PC-3 (cell line): ENCODE results near the gene ATG4C. TPM values are rescaled to one million over a fixed set of nuclear protein-coding genes. Genes with fewer than 3 reads are reported as not detected.
A peak's percentile ranks its signal among the peaks of the same experiment; 100 is the strongest.

ENCODE experiments used
- ATAC-seq: fragments of 200-7000 bp; cut with Tn5 transposase; 2 replicates; pipeline ENCODE4 v1.9.1; 2020; ENCODE audit warnings: mild to moderate bottlenecking, moderate library complexity
- BruUV-seq: library from RNA; stranded (reverse); fragments of 400-500 nt; replicated peaks from 2 replicates; lab custom pipeline; 2021; lab: Mats Ljungman, UMichigan
- CTCF ChIA-PET: fragments of 300-600 bp; sonication (Branson Sonifier 250); formaldehyde crosslinking; loops from one replicate; lab custom pipeline; 2022; ENCODE audit warnings: antibody characterized with exemption; lab: Charles Lee
- POLR2A ChIA-PET: fragments of 300-600 bp; sonication (Branson Sonifier 250); formaldehyde crosslinking; loops from one replicate; lab custom pipeline; 2022; ENCODE audit warnings: antibody characterized with exemption; ENCODE audit not compliant: unreplicated experiment; lab: Charles Lee
- DNase-seq: peaks from one replicate; pipeline ENCODE4 v3.0.0-alpha.2; 2015
- H2AFZ ChIP-seq: fragments of 300-600 bp; sonication (generic); 2 replicates; pipeline ENCODE4 v1.6.0; 2016; ENCODE audit warnings: antibody characterized with exemption, low read length
- H3F3A ChIP-seq: fragments of 300-600 bp; sonication (generic); one replicate; pipeline ENCODE4 v1.6.0; 2017; ENCODE audit warnings: antibody characterized with exemption, low read length, control low read depth, mild to moderate bottlenecking; ENCODE audit not compliant: unreplicated experiment
- H3K27ac ChIP-seq: fragments of 300-600 bp; sonication (generic); 2 replicates; pipeline ENCODE4 v1.5.1; 2016; ENCODE audit warnings: mild to moderate bottlenecking, low read length
- H3K27me3 ChIP-seq: fragments of 300-600 bp; sonication (generic); 2 replicates; pipeline ENCODE4 v1.6.1; 2016; ENCODE audit warnings: low read length, mixed read lengths
- H3K36me3 ChIP-seq: fragments of 300-600 bp; sonication (generic); 2 replicates; pipeline ENCODE4 v1.6.1; 2016; ENCODE audit warnings: low read depth, mixed run types, low read length, mixed read lengths
- H3K4me1 ChIP-seq: fragments of 300-600 bp; sonication (generic); 2 replicates; pipeline ENCODE4 v1.5.1; 2016; ENCODE audit warnings: low read length; ENCODE audit not compliant: insufficient read depth
- H3K4me2 ChIP-seq: fragments of 300-600 bp; sonication (generic); 2 replicates; pipeline ENCODE4 v1.6.0; 2016; ENCODE audit warnings: low read length
- H3K4me3 ChIP-seq: fragments of 300-600 bp; sonication (generic); 2 replicates; pipeline ENCODE4 v1.5.1; 2016; ENCODE audit warnings: mild to moderate bottlenecking, low read length, mixed read lengths
- H3K79me2 ChIP-seq: fragments of 300-600 bp; sonication (generic); 2 replicates; pipeline ENCODE4 v1.6.1; 2017; ENCODE audit warnings: low read length, mixed read lengths
- H3K9ac ChIP-seq: fragments of 300-600 bp; sonication (generic); 2 replicates; pipeline ENCODE4 v1.6.0; 2016; ENCODE audit warnings: mild to moderate bottlenecking, low read length
- H3K9me2 ChIP-seq: fragments of 300-600 bp; sonication (generic); replicated peaks from 2 replicates; pipeline ENCODE4 v1.6.1; 2016; ENCODE audit warnings: mixed run types, low read length, mixed read lengths
- H3K9me3 ChIP-seq: fragments of 300-600 bp; sonication (generic); 2 replicates; pipeline ENCODE4 v1.6.1; 2016; ENCODE audit warnings: low read length, mixed read lengths
- H4K20me1 ChIP-seq: fragments of 300-600 bp; sonication (generic); 2 replicates; pipeline ENCODE4 v1.6.1; 2016; ENCODE audit warnings: low read length, mixed read lengths
- EZH2 ChIP-seq: fragments of 300-600 bp; sonication (generic); IDR thresholded peaks from one replicate; pipeline ENCODE4 v1.6.1; 2017; ENCODE audit warnings: antibody characterized with exemption, mild to moderate bottlenecking, low read length; ENCODE audit not compliant: unreplicated experiment
- EZH2phosphoT487 ChIP-seq: fragments of 300-600 bp; sonication (generic); IDR thresholded peaks from 2 replicates; pipeline ENCODE4 v1.6.1; 2018; ENCODE audit warnings: mild to moderate bottlenecking, antibody characterized with exemption, low read length, borderline replicate concordance
- intact Hi-C: fragments of 100-400 bp; cut with micrococcal nuclease; formaldehyde crosslinking; loops from 2 replicates; pipeline ENCODE4 v1.9.0; 2023
- total RNA-seq: library from RNA; depleted of rRNA; stranded (reverse); fragments of >200 nt; gene quantifications from 2 replicates; pipeline ENCODE4 v1.2.3, GENCODE V29; 2014
- TF ChIP-seq, protein P1 (sequence below): fragments of 300-600 bp; sonication (generic); conservative IDR thresholded peaks from 2 replicates; pipeline ENCODE4 v1.5.1; 2017; ENCODE audit warnings: antibody characterized with exemption, low read depth, mild to moderate bottlenecking, low read length

ATG4C gene
- total RNA-seq, 1 experiment from 2014 or later: 8.8 TPM

DNA sequence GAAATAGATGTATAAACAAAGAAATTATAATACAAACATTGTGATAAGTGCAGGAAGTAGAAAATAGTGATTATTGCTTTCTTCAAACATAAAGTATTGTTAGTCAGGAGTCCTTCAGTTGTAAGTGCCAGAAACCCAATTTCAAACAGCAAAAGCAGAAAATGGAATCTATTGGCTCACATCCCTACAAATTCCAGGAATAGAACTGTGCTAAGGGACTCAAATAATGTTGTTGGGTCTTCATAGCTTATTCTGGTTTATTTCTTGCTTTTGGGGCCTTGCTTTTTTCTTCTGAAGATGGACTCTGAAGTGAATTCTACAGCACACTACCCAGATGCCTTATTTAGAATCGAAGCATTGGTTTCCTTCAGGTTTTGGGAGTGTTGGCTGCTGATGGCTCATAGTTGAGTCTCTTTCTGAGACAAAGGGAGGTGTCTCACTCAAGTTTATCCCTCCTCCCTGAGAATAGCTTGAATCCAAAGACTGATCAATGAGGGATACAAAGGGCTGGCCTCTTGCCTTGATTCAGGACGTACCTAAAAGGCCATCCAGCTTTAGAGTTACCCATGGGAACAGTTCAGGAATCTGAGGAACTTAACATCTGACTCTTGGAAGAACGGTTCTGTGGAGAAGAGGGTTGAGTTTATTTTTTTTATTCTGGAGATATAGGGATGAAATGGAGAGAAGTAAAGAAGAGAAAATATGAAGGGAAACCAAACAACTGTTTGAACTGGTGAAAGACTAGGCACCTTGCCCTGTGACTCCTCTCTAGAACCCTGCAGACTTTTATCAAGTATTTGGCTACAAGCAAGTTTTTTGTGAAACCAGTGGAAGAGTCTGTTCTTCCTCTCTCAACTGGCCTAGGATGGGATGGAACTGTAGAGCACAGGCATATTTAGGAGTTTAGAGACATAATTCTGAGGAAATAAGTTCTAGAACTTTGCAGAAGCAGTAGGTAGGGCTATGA, 39.0 kb upstream of the ATG4C start:
- TF ChIP-seq EZH2phosphoT487: no peak
- H3K9me2 ChIP-seq: no peaks in the 10 kb centered on the region
- no peaks in the 10 kb centered on the region for H3K4me1 ChIP-seq
- H3F3A ChIP-seq: no peaks in the 10 kb centered on the region
- no peak overlapping the region for H2AFZ ChIP-seq
- H3K36me3 ChIP-seq: no peaks in the 10 kb centered on the region
- no peak overlapping the region for H3K4me2 ChIP-seq
- no peaks in the 10 kb centered on the region for H3K9me3 ChIP-seq
- no peaks in the 10 kb centered on the region for H4K20me1 ChIP-seq
- H3K27me3 ChIP-seq: no peaks in the 10 kb centered on the region
- no peak for ATAC-seq
- no TSS peak for BruUV-seq
- H3K9ac ChIP-seq: no peak overlapping the region
- ChIA-PET CTCF (interaction anchor here (2.4 kb wide), 1 partner anchor 214 kb away, joined by 8 read pairs; no protein-coding TSS in a partner anchor), POLR2A (no interaction called here)
- no peak for DNase-seq
- no peaks in the 10 kb centered on the region for H3K79me2 ChIP-seq
- H3K4me3 ChIP-seq: no peak overlapping the region
- no peak overlapping the region for H3K27ac ChIP-seq
- intact Hi-C loops: loop anchor here (5.0 kb wide), 1 partner anchor 308 kb away; the partner anchor contains the start of gene USP1

DNA sequence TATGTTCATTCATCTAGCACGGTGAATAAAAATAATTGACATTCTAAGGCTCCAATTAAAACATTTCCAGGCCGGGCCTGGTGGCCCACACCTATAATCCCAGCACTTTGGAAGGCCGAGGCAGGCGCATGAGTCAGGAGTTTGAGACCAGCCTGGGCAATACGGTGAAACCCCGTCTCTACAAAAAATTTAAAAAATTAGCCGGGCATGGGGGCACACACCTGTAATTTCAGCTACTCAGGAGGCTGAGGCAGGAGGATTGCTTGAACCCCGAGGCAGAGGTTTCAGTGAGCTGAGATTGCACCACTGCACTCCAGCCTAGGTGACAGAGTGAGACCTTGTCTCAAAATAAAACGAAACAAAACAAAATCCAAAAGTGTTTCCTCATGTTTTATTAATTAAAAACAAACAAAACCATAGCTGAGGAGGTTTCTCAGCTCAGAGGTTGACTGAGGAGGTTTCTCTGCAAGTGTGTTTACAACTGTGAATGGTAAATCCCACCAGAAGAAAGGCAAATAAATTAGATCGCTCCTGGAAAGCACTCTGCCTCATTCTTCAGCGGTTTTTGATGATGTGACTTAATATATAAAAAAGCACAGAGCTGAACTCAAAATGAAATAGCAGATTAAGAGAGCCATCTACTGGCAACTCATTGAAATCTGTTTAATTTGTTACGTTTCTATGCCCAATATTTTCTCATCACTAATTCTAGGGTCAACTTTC, 37.7 kb upstream of the ATG4C start:
- H2AFZ ChIP-seq: peak overlapping the region; percentile 73
- H3K79me2 ChIP-seq: no peaks in the 10 kb centered on the region
- H3K4me1 ChIP-seq: no peaks in the 10 kb centered on the region
- intact Hi-C loops: loop anchor here (1.0 to 5.0 kb wide), 5 partner anchors 57 to 571 kb away; partner anchors contain the start of genes DOCK7 and USP1
- no peaks in the 10 kb centered on the region for H4K20me1 ChIP-seq
- no TSS peak for BruUV-seq
- ChIA-PET CTCF (interaction anchor here (2.4 kb wide), 1 partner anchor 216 kb away, joined by 8 read pairs; no protein-coding TSS in a partner anchor), POLR2A (no interaction called here)
- no peaks in the 10 kb centered on the region for H3K9me3 ChIP-seq
- peak; percentile 69 for DNase-seq
- no peak for TF ChIP-seq EZH2phosphoT487
- TF ChIP-seq, protein P1, sequence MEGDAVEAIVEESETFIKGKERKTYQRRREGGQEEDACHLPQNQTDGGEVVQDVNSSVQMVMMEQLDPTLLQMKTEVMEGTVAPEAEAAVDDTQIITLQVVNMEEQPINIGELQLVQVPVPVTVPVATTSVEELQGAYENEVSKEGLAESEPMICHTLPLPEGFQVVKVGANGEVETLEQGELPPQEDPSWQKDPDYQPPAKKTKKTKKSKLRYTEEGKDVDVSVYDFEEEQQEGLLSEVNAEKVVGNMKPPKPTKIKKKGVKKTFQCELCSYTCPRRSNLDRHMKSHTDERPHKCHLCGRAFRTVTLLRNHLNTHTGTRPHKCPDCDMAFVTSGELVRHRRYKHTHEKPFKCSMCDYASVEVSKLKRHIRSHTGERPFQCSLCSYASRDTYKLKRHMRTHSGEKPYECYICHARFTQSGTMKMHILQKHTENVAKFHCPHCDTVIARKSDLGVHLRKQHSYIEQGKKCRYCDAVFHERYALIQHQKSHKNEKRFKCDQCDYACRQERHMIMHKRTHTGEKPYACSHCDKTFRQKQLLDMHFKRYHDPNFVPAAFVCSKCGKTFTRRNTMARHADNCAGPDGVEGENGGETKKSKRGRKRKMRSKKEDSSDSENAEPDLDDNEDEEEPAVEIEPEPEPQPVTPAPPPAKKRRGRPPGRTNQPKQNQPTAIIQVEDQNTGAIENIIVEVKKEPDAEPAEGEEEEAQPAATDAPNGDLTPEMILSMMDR: peak; percentile 83
- TF ChIP-seq EZH2: no peak
- peak overlapping the region; percentile 57 for H3K4me2 ChIP-seq
- H3F3A ChIP-seq: no peaks in the 10 kb centered on the region
- no peak overlapping the region for H3K27ac ChIP-seq
- H3K9me2 ChIP-seq: no peaks in the 10 kb centered on the region
- no peaks in the 10 kb centered on the region for H3K27me3 ChIP-seq
- peak overlapping the region; percentile 14; the same call in 1 of the 2 replicates for H3K4me3 ChIP-seq
- ATAC-seq: peak; percentile 67
- no peak overlapping the region for H3K9ac ChIP-seq
- no peaks in the 10 kb centered on the region for H3K36me3 ChIP-seq

DNA sequence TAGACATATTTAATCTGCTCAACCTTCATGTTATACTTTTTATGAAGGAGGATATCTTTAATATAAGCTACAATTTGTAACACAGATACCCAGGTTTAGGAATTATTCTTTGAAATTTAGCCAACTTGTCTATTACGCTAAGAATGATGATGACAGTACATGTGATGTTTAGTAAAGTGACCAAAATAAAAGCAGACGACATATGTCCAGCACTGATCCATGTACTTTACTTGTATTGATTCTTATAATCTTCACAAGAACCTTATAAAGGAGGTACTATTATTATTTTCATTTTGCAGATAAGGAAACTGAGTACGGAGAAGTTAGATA, 37.2 kb upstream of the ATG4C start:
- Histone ChIP-seq H3K79me2 (no peaks in the 10 kb centered on the region), H2AFZ (no peak overlapping the region), H3K4me3 (no peak overlapping the region), H3K9me3 (no peaks in the 10 kb centered on the region), H3K27me3 (no peaks in the 10 kb centered on the region), H3K27ac (no peak overlapping the region), H3F3A (no peaks in the 10 kb centered on the region), H3K9ac (no peak overlapping the region), H3K4me1 (no peaks in the 10 kb centered on the region), H3K4me2 (no peak overlapping the region), H3K36me3 (no peaks in the 10 kb centered on the region), H3K9me2 (no peaks in the 10 kb centered on the region), H4K20me1 (no peaks in the 10 kb centered on the region)
- no TSS peak for BruUV-seq
- POLR2A ChIA-PET: no interaction called here
- CTCF ChIA-PET: interaction anchor here (2.4 kb wide), 1 partner anchor 216 kb away, joined by 8 read pairs; no protein-coding TSS in a partner anchor
- no peak for TF ChIP-seq EZH2
- TF ChIP-seq, protein P1: no peak
- TF ChIP-seq EZH2phosphoT487: no peak
- intact Hi-C loops: loop anchor here (1.0 to 5.0 kb wide), 5 partner anchors 58 to 572 kb away; partner anchors contain the start of genes DOCK7 and USP1
- ATAC-seq (no peak), DNase-seq (no peak)
